Activated T-cell treated with anti-CD3 and anti-CD28 coated beads, Interleukin-2, amount 50 U/mL, for 72 hours (primary cell): ENCODE data around the gene SLC6A3. TPM values are rescaled to one million over a fixed set of nuclear protein-coding genes. Genes with fewer than 3 reads are reported as not detected.

ENCODE experiments used
- ATAC-seq, 2 donors: fragments of 150-1000 bp; cut with Tn5 transposase; replicated peaks in 1 of 2; 2 replicates each; pipeline ENCODE4 v1.10.0; 2021; ENCODE audit warnings: moderate library complexity in 2 of 2, mild to moderate bottlenecking in 1 of 2
- DNase-seq, 2 donors: peaks; one replicate each; pipeline ENCODE4 v3.0.0; 2021 to 2022; ENCODE audit warnings: mixed read lengths in 1 of 2
- H3K27ac Mint-ChIP-seq: one replicate; pipeline ENCODE4 v1.8.0; 2022; ENCODE audit warnings: mild to moderate bottlenecking, moderate library complexity, mixed read lengths
- H3K27me3 Mint-ChIP-seq: one replicate; pipeline ENCODE4 v1.8.0; 2022; ENCODE audit warnings: low read depth, mixed read lengths
- H3K36me3 Mint-ChIP-seq, 2 donors: one replicate each; pipeline ENCODE4 v1.8.0; 2022; ENCODE audit warnings: mixed read lengths in 2 of 2, mild to moderate bottlenecking in 1 of 2; ENCODE audit not compliant: insufficient read depth in 2 of 2
- H3K4me1 Mint-ChIP-seq: one replicate; pipeline ENCODE4 v1.8.0; 2022; ENCODE audit warnings: low read depth, mixed read lengths
- H3K4me3 Mint-ChIP-seq, 2 donors: one replicate each; pipeline ENCODE4 v1.8.0; 2022; ENCODE audit warnings: mild to moderate bottlenecking in 2 of 2, mixed read lengths in 2 of 2, moderate library complexity in 2 of 2
- H3K9me3 Mint-ChIP-seq, 2 donors: one replicate each; pipeline ENCODE4 v1.8.0; 2022; ENCODE audit warnings: mixed read lengths in 2 of 2
- total RNA-seq, 2 donors: library from RNA; stranded (reverse); gene quantifications; one replicate each; pipeline ENCODE4 v1.2.3, GENCODE V29; 2022

SLC6A3 gene
- total RNA-seq, 2 donors from 2014 or later = not detected

GRCh38 chr5:1416856-1417469 is 28.3 kb downstream of the SLC6A3 start:
- H3K27ac Mint-ChIP-seq = no peak overlapping the region
- no peak overlapping the region for H3K4me3 Mint-ChIP-seq
- H3K4me1 Mint-ChIP-seq = no peaks in the 10 kb centered on the region
- DNase-seq (no peak), ATAC-seq (no peak)
- H3K9me3 Mint-ChIP-seq = peaks cover 0 to 6% of the 10 kb centered on the region in 2 donors
- H3K36me3 Mint-ChIP-seq = no peaks in the 10 kb centered on the region
- no peaks in the 10 kb centered on the region for H3K27me3 Mint-ChIP-seq

- H3K36me3 Mint-ChIP-seq = no peaks in the 10 kb centered on the region
- DNase-seq = no peak
- H3K9me3 Mint-ChIP-seq = peaks cover 0 to 6% of the 10 kb centered on the region in 2 donors
- H3K27me3 Mint-ChIP-seq = no peaks in the 10 kb centered on the region
- no peaks in the 10 kb centered on the region for H3K4me1 Mint-ChIP-seq
- ATAC-seq = no peak
- H3K4me3 Mint-ChIP-seq = no peak overlapping the region
- H3K27ac Mint-ChIP-seq = no peak overlapping the region
Observed at GRCh38 chr5:1415626-1416360, 29.4 kb downstream of the SLC6A3 start.

GRCh38 chr5:1415059-1415425 is 30.2 kb downstream of the SLC6A3 start:
- no peaks in the 10 kb centered on the region for H3K36me3 Mint-ChIP-seq
- H3K27me3 Mint-ChIP-seq = no peaks in the 10 kb centered on the region
- H3K4me1 Mint-ChIP-seq = no peaks in the 10 kb centered on the region
- ATAC-seq = no peak
- no peak overlapping the region for H3K4me3 Mint-ChIP-seq
- no peak for DNase-seq
- no peak overlapping the region for H3K27ac Mint-ChIP-seq
- H3K9me3 Mint-ChIP-seq = peaks cover 0 to 6% of the 10 kb centered on the region in 2 donors

- ATAC-seq = no peak
Observed at GRCh38 chr5:1414311-1415058, 30.8 kb downstream of the SLC6A3 start.

GRCh38 chr5:1413611-1414241 is 31.5 kb downstream of the SLC6A3 start:
- DNase-seq = no peak
- no peaks in the 10 kb centered on the region for H3K36me3 Mint-ChIP-seq
- H3K4me1 Mint-ChIP-seq = no peaks in the 10 kb centered on the region
- peaks cover 0 to under 1% of the 10 kb centered on the region in 2 donors for H3K9me3 Mint-ChIP-seq
- no peak for ATAC-seq
- peaks cover 6% of the 10 kb centered on the region for H3K27me3 Mint-ChIP-seq
- no peak overlapping the region for H3K27ac Mint-ChIP-seq
- H3K4me3 Mint-ChIP-seq = no peak overlapping the region

More at GRCh38 chr5:1414311-1415058, 30.8 kb downstream of the SLC6A3 start:
- Mint-ChIP-seq H3K27me3 (peaks cover 2% of the 10 kb centered on the region), H3K36me3 (no peaks in the 10 kb centered on the region), H3K9me3 (peaks cover 0 to 6% of the 10 kb centered on the region in 2 donors), H3K4me1 (no peaks in the 10 kb centered on the region), H3K4me3 (no peak overlapping the region), H3K27ac (no peak overlapping the region)
- no peak for DNase-seq

- no peak overlapping the region for H3K27ac Mint-ChIP-seq
- ATAC-seq (no peak), DNase-seq (no peak)
- no peak overlapping the region for H3K4me3 Mint-ChIP-seq
- H3K36me3 Mint-ChIP-seq = no peaks in the 10 kb centered on the region
- H3K9me3 Mint-ChIP-seq = no peaks in the 10 kb centered on the region
- H3K27me3 Mint-ChIP-seq = peaks cover 7% of the 10 kb centered on the region
- H3K4me1 Mint-ChIP-seq = no peaks in the 10 kb centered on the region
Observed at GRCh38 chr5:1413211-1413610, 32.0 kb downstream of the SLC6A3 start.

GRCh38 chr5:1412621-1413020 is 32.6 kb downstream of the SLC6A3 start:
- DNase-seq = no peak
- peaks cover 13% of the 10 kb centered on the region for H3K27me3 Mint-ChIP-seq
- no peaks in the 10 kb centered on the region for H3K36me3 Mint-ChIP-seq
- H3K9me3 Mint-ChIP-seq = no peaks in the 10 kb centered on the region
- ATAC-seq = no peak
- H3K4me1 Mint-ChIP-seq = no peaks in the 10 kb centered on the region
- no peak overlapping the region for H3K4me3 Mint-ChIP-seq
- H3K27ac Mint-ChIP-seq = no peak overlapping the region

- Mint-ChIP-seq H3K9me3 (no peaks in the 10 kb centered on the region), H3K27ac (no peak overlapping the region), H3K4me3 (no peak overlapping the region), H3K4me1 (no peaks in the 10 kb centered on the region), H3K27me3 (peaks cover 15% of the 10 kb centered on the region), H3K36me3 (no peaks in the 10 kb centered on the region)
- no peak for ATAC-seq
- DNase-seq = no peak
Observed at GRCh38 chr5:1412163-1412562, 33.1 kb downstream of the SLC6A3 start.

GRCh38 chr5:1411099-1411498 is 34.1 kb downstream of the SLC6A3 start:
- H3K9me3 Mint-ChIP-seq = no peaks in the 10 kb centered on the region
- no peaks in the 10 kb centered on the region for H3K4me1 Mint-ChIP-seq
- H3K27me3 Mint-ChIP-seq = peaks cover 15% of the 10 kb centered on the region
- no peak overlapping the region for H3K27ac Mint-ChIP-seq
- ATAC-seq = no peak
- DNase-seq = no peak
- H3K4me3 Mint-ChIP-seq = no peak overlapping the region
- H3K36me3 Mint-ChIP-seq = no peaks in the 10 kb centered on the region

- DNase-seq (no peak), ATAC-seq (no peak)
- Mint-ChIP-seq H3K9me3 (no peaks in the 10 kb centered on the region), H3K4me1 (no peaks in the 10 kb centered on the region), H3K27me3 (peaks cover 15% of the 10 kb centered on the region), H3K4me3 (no peak overlapping the region), H3K27ac (no peak overlapping the region), H3K36me3 (no peaks in the 10 kb centered on the region)
Observed at GRCh38 chr5:1410156-1411014, 34.9 kb downstream of the SLC6A3 start.

- H3K9me3 Mint-ChIP-seq = no peaks in the 10 kb centered on the region
- H3K4me1 Mint-ChIP-seq = no peaks in the 10 kb centered on the region
- H3K36me3 Mint-ChIP-seq = no peaks in the 10 kb centered on the region
- H3K27me3 Mint-ChIP-seq = peaks cover 16% of the 10 kb centered on the region
- no peak overlapping the region for H3K4me3 Mint-ChIP-seq
- DNase-seq (no peak), ATAC-seq (no peak)
- no peak overlapping the region for H3K27ac Mint-ChIP-seq
Observed at GRCh38 chr5:1409381-1410110, 35.7 kb downstream of the SLC6A3 start.
